ENCODE results near the gene PDP2. TPM values are rescaled to one million over a fixed set of nuclear protein-coding genes. Genes with fewer than 3 reads are reported as not detected.

The PDP2 gene
- total and polyA plus RNA-seq, 9 of the 15 experiments (the other 6 are each of a cell fraction or from before 2014, with no cell fraction given) = 2.5 to 24.3 (median 7.2) TPM

- no peak overlapping the region for H3K4me2 ChIP-seq (ENCODE audit: insufficient read depth, low read length)
- ATAC-seq = no peak
- FAIRE-seq = no peak
- H3K79me2 ChIP-seq (ENCODE audit: control insufficient read depth, insufficient read depth, low read length) = no peaks in the 10 kb centered on the region
- H3K4me1 ChIP-seq (replicated peaks in 1 of 2; ENCODE audit: control insufficient read depth in 2 of 2, insufficient read depth in 2 of 2, low read length in 2 of 2) = peaks cover 42 to 67% of the 10 kb centered on the region in 2 experiments
- in situ Hi-C loops (cut with MboI) (no loop called here), intact Hi-C loops (cut with micrococcal nuclease) (no loop called here)
- no peaks in the 10 kb centered on the region for H3K27me3 ChIP-seq (ENCODE audit: control insufficient read depth in 2 of 2, insufficient read depth in 2 of 2, low read length in 2 of 2)
- no peaks in the 10 kb centered on the region for H4K20me1 ChIP-seq (replicated peaks; ENCODE audit: control insufficient read depth, insufficient read depth, low read length)
- DNase-seq (ENCODE audit: extremely low read depth in 1 of 4, low spot score in 3 of 4) = no peak
- no peak overlapping the region for H3K4me3 ChIP-seq
- CTCF ChIA-PET (ENCODE audit: low intra/inter-chr PET ratio) = no interaction called here
- H2AFZ ChIP-seq (ENCODE audit: low read depth, low read length) = no peak overlapping the region
- H3K9ac ChIP-seq (ENCODE audit: insufficient read depth in 1 of 2, low read depth in 2 of 2, low read length in 2 of 2) = peak overlapping the region in 1 of 2 experiments; percentile 95; a peak in 2 of 4 replicates
- H3K27ac ChIP-seq (ENCODE audit: extremely low read depth, low read depth, low read length) = no peak overlapping the region; the same call in 2 of the 3 replicates
- no peaks in the 10 kb centered on the region for H3K36me3 ChIP-seq (ENCODE audit: control insufficient read depth, insufficient read depth, low read length)
- BruUV-seq (replicated peaks) = no TSS peak
- POLR2A ChIA-PET = interaction anchor here (1.1 to 1.8 kb wide), 3 partner anchors 10 to 35 kb away, joined by 3 to 5 read pairs (median 3); partner anchors contain the start of gene CDH16
- TF ChIP-seq MCM5 (IDR thresholded peaks at IDR 0.05; ENCODE audit: low read depth) (no peak), CBX2 (IDR thresholded peaks at IDR 0.05; ENCODE audit: insufficient read depth, low read length, poor library complexity, severe bottlenecking) (no peak), FOXJ2 (tag; IDR thresholded peaks at IDR 0.05) (no peak), ZFX (CRISPR knock-in tag; IDR thresholded peaks at IDR 0.05) (0 out of 2 replicates have a peak, but pooled peaks have one; percentile 27), MLLT1 (IDR thresholded peaks at IDR 0.05) (no peak), PYGO2 (tag; IDR thresholded peaks at IDR 0.05) (no peak)
- H3K9me1 ChIP-seq (ENCODE audit: control insufficient read depth, insufficient read depth, low read length) = no peaks in the 10 kb centered on the region
- 89% methylated on average over 10 of the region's 10 CpGs for WGBS (ENCODE audit: insufficient coverage, low coverage, missing lambda C conversion rate)
- H3K9me3 ChIP-seq (replicated peaks; ENCODE audit: control insufficient read depth, insufficient read depth, low read depth, low read length) = no peaks in the 10 kb centered on the region
Measured at GRCh38 chr16:66901626-66902025, 21.3 kb downstream of the PDP2 start.

Data from K562 (cell line).